Stimulated activated naive CD8-positive, alpha-beta T cell treated with anti-CD3 and anti-CD28 coated beads, Interleukin-15, amount 100 ng/mL, for 72 hours (primary cell): ENCODE results near the gene ACKR2.

Experiments used
- ATAC-seq: fragments of 150-1000 bp; cut with Tn5 transposase; 2 replicates; pipeline ENCODE4 v1.10.0; 2021; ENCODE audit warnings: mild to moderate bottlenecking, moderate library complexity
- DNase-seq, 2 donors: peaks; one replicate each; pipeline ENCODE4 v3.0.0; 2021 to 2022
- H3K27ac Mint-ChIP-seq, 2 donors: one replicate each; pipeline ENCODE4 v1.8.0; 2022; ENCODE audit warnings: mild to moderate bottlenecking in 2 of 2, mixed read lengths in 2 of 2, moderate library complexity in 2 of 2
- H3K27me3 Mint-ChIP-seq: one replicate; pipeline ENCODE4 v1.8.0; 2022; ENCODE audit warnings: mixed read lengths
- H3K4me1 Mint-ChIP-seq: one replicate; pipeline ENCODE4 v1.8.0; 2022; ENCODE audit warnings: mild to moderate bottlenecking, mixed read lengths
- H3K4me3 Mint-ChIP-seq, 2 donors: one replicate each; pipeline ENCODE4 v1.8.0; 2022; ENCODE audit warnings: mild to moderate bottlenecking in 2 of 2, mixed read lengths in 2 of 2, moderate library complexity in 1 of 2
- H3K9me3 Mint-ChIP-seq, 2 donors: one replicate each; pipeline ENCODE4 v1.8.0; 2022; ENCODE audit warnings: mixed read lengths in 2 of 2

Gene ACKR2

GRCh38 chr3:42855219-42855546 is 45.9 kb downstream of the ACKR2 start:
- H3K9me3 Mint-ChIP-seq, result peaks cover 0 to 4% of the 10 kb centered on the region in 2 donors
- H3K4me1 Mint-ChIP-seq, result no peaks in the 10 kb centered on the region
- H3K27ac Mint-ChIP-seq, result peak overlapping the region in 1 of 2 donors; percentile 0
- H3K27me3 Mint-ChIP-seq, result no peaks in the 10 kb centered on the region
- H3K4me3 Mint-ChIP-seq, result no peak overlapping the region
- DNase-seq, result no peak
- ATAC-seq, result no peak

GRCh38 chr3:42855547-42856380 is 46.5 kb downstream of the ACKR2 start:
- DNase-seq (no peak), ATAC-seq (no peak)
- peak overlapping the region in 1 of 2 donors; percentile 0 for H3K27ac Mint-ChIP-seq
- peaks cover 4% of the 10 kb centered on the region in 2 donors for H3K9me3 Mint-ChIP-seq
- no peak overlapping the region for H3K4me3 Mint-ChIP-seq
- no peaks in the 10 kb centered on the region for H3K4me1 Mint-ChIP-seq
- peaks cover 4% of the 10 kb centered on the region for H3K27me3 Mint-ChIP-seq

- ATAC-seq, result no peak
- Mint-ChIP-seq H3K9me3 (peaks cover 6 to 7% of the 10 kb centered on the region in 2 donors), H3K4me3 (no peak overlapping the region)
These were observed 47.3 kb downstream of the ACKR2 start for GRCh38 chr3:42856544-42856943.

GRCh38 chr3:42864321-42864950 is 55.2 kb downstream of the ACKR2 start:
- DNase-seq (no peak), ATAC-seq (no peak)
- Mint-ChIP-seq H3K27me3 (peaks cover 8% of the 10 kb centered on the region), H3K27ac (no peak overlapping the region), H3K9me3 (peaks cover 7 to 14% of the 10 kb centered on the region in 2 donors), H3K4me1 (no peaks in the 10 kb centered on the region), H3K4me3 (no peak overlapping the region)

More at GRCh38 chr3:42856544-42856943, 47.3 kb downstream of the ACKR2 start:
- no peaks in the 10 kb centered on the region for H3K4me1 Mint-ChIP-seq
- peaks cover 8% of the 10 kb centered on the region for H3K27me3 Mint-ChIP-seq
- DNase-seq, result no peak
- H3K27ac Mint-ChIP-seq, result peak overlapping the region in 1 of 2 donors; percentile 2

- Mint-ChIP-seq H3K9me3 (peaks cover 7 to 10% of the 10 kb centered on the region in 2 donors), H3K27ac (no peak overlapping the region), H3K27me3 (peaks cover 8% of the 10 kb centered on the region), H3K4me3 (no peak overlapping the region), H3K4me1 (no peaks in the 10 kb centered on the region)
- ATAC-seq (no peak), DNase-seq (no peak)
These were observed 56.0 kb downstream of the ACKR2 start for GRCh38 chr3:42865256-42865655.

GRCh38 chr3:42867138-42867537 is 57.9 kb downstream of the ACKR2 start:
- no peak overlapping the region for H3K27ac Mint-ChIP-seq
- H3K4me1 Mint-ChIP-seq, result no peaks in the 10 kb centered on the region
- no peak overlapping the region for H3K4me3 Mint-ChIP-seq
- peaks cover 0 to 2% of the 10 kb centered on the region in 2 donors for H3K9me3 Mint-ChIP-seq
- ATAC-seq (no peak), DNase-seq (no peak)
- peaks cover 3% of the 10 kb centered on the region for H3K27me3 Mint-ChIP-seq

- Mint-ChIP-seq H3K9me3 (no peaks in the 10 kb centered on the region), H3K27ac (no peak overlapping the region), H3K27me3 (peaks cover 13% of the 10 kb centered on the region), H3K4me3 (no peak overlapping the region), H3K4me1 (no peaks in the 10 kb centered on the region)
- DNase-seq (no peak), ATAC-seq (no peak)
These were observed 59.6 kb downstream of the ACKR2 start for GRCh38 chr3:42868841-42869240.

GRCh38 chr3:42871592-42872196 is 62.4 kb downstream of the ACKR2 start:
- no peak overlapping the region for H3K27ac Mint-ChIP-seq
- ATAC-seq (no peak), DNase-seq (no peak)
- peaks cover 17% of the 10 kb centered on the region for H3K27me3 Mint-ChIP-seq
- no peaks in the 10 kb centered on the region for H3K9me3 Mint-ChIP-seq
- no peak overlapping the region for H3K4me3 Mint-ChIP-seq
- no peaks in the 10 kb centered on the region for H3K4me1 Mint-ChIP-seq

- H3K27me3 Mint-ChIP-seq, result peaks cover 17% of the 10 kb centered on the region
- peak overlapping the region in 1 of 2 donors; percentile 26 for H3K27ac Mint-ChIP-seq
- no peak for ATAC-seq
- H3K4me3 Mint-ChIP-seq, result no peak overlapping the region
- no peaks in the 10 kb centered on the region for H3K4me1 Mint-ChIP-seq
- no peaks in the 10 kb centered on the region for H3K9me3 Mint-ChIP-seq
- no peak for DNase-seq
These were observed 63.5 kb downstream of the ACKR2 start for GRCh38 chr3:42872718-42873117.

- Mint-ChIP-seq H3K27ac (peak overlapping the region in 1 of 2 donors; percentile 15), H3K9me3 (no peaks in the 10 kb centered on the region), H3K4me3 (no peak overlapping the region), H3K27me3 (peaks cover 17% of the 10 kb centered on the region), H3K4me1 (no peaks in the 10 kb centered on the region)
- DNase-seq, result no peak
- ATAC-seq, result no peak
These were observed 64.2 kb downstream of the ACKR2 start for GRCh38 chr3:42873221-42873982.

GRCh38 chr3:42874749-42875148 is 65.5 kb downstream of the ACKR2 start:
- H3K4me1 Mint-ChIP-seq, result no peaks in the 10 kb centered on the region
- H3K9me3 Mint-ChIP-seq, result no peaks in the 10 kb centered on the region
- peaks cover 17% of the 10 kb centered on the region for H3K27me3 Mint-ChIP-seq
- ATAC-seq, result peak; percentile 26
- DNase-seq, result no peak
- H3K27ac Mint-ChIP-seq, result no peak overlapping the region
- H3K4me3 Mint-ChIP-seq, result no peak overlapping the region

- Mint-ChIP-seq H3K27me3 (peaks cover 17% of the 10 kb centered on the region), H3K9me3 (no peaks in the 10 kb centered on the region), H3K4me3 (no peak within 1 kb of the TSS), H3K27ac (no peak within 1 kb of the TSS), H3K4me1 (peaks cover 4% of the 10 kb centered on the region)
- DNase-seq, result no peak
- no peak for ATAC-seq
These were observed 66.3 kb downstream of the ACKR2 start, which contains the start of gene CYP8B1 for GRCh38 chr3:42875325-42876151. Gene CYP8B1, minus strand, starts transcription at chr3:42875879. Its CDS starts 63 bp downstream, at chr3:42875816.

- H3K9me3 Mint-ChIP-seq, result no peaks in the 10 kb centered on the region
- H3K27me3 Mint-ChIP-seq, result peaks cover 17% of the 10 kb centered on the region
- DNase-seq (no peak), ATAC-seq (no peak)
- H3K4me1 Mint-ChIP-seq, result peaks cover 10% of the 10 kb centered on the region
- H3K27ac Mint-ChIP-seq, result no peak overlapping the region
- no peak overlapping the region for H3K4me3 Mint-ChIP-seq
These were observed 67.2 kb downstream of the ACKR2 start for GRCh38 chr3:42876401-42876800.

- H3K9me3 Mint-ChIP-seq, result no peaks in the 10 kb centered on the region
- H3K27me3 Mint-ChIP-seq, result peaks cover 15% of the 10 kb centered on the region
- DNase-seq, result no peak
- H3K4me1 Mint-ChIP-seq, result peaks cover 16% of the 10 kb centered on the region
- H3K27ac Mint-ChIP-seq, result no peak overlapping the region
- H3K4me3 Mint-ChIP-seq, result no peak overlapping the region
- no peak for ATAC-seq
These were observed 67.9 kb downstream of the ACKR2 start for GRCh38 chr3:42876940-42877720.
